ENCODE results near the gene PPP1R18.
"Not testable (repeated sequence)": the region's sequence is repeated elsewhere in the genome, so short reads cannot be mapped to it uniquely, and the experiment has no call there.

The PPP1R18 gene

DNA sequence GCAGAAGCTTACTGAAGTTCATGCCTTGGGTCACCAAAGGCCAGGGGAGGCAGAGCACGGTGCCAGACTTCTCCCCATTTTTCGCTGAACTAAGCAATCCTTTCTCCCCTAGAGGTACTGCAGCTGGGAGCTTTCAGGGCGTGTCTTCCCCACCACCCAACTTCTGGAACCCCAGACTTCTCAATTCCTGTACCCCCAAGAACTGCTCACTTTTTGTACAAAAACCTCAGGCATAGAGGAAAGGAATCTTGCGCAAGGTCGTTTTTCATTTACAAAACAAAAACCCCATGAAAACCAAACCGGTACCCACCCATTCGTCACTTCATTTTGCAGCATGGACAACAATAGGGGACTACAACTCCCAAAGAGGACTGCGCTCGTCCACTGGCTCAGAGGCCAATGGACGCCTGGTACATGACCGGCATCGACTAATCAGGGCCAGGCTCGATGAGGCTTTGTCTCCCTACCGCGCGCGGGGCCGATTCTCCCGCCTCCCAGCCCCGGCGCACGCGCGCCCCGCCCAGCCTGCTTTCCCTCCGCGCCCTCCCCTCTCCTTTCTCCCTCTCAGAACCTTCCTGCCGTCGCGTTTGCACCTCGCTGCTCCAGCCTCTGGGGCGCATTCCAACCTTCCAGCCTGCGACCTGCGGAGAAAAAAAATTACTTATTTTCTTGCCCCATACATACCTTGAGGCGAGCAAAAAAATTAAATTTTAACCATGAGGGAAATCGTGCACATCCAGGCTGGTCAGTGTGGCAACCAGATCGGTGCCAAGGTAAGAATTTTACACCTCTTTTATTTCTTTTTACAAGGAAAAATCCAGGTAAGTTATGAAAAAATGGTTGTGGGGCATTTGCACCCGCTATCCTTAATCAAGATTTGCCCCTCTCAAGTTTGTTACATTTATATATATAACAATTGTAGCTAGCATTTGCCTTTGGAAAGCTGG is 33.6 kb upstream of the PPP1R18 start, which contains the start of gene TUBB:
Gene TUBB (plus strand): TSS at position 562 of the 947 bp plus-strand sequence. CDS start 155 bp downstream, at position 717.
- peak; percentile 96 for DNase-seq

DNA sequence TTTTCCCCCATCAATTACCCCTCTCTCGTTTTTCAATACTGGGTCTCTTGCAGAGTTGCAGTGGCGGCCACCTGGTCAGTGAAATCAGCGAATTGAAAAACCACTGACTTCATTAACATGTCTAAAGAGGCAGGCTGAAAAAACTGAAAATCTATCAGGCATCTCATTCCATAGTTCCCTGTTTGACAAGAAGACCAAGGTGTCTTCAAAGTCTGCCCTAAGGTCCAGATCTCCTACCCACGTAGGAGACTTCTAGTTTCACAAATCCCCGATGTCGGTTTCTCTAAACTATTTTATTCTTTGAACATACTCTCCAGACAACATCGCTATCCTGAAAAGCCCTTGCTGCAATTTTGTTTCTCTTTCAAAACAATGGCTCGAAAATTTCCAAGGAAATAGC is 32.9 kb upstream of the PPP1R18 start:
- no peak for DNase-seq

- not testable (repeated sequence) for DNase-seq
Measured at GRCh38 chr6:30717845-30718720, 31.6 kb upstream of the PPP1R18 start.

- peak; percentile 99 for DNase-seq
Measured at GRCh38 chr6:30717129-30717844, 30.8 kb upstream of the PPP1R18 start, which contains the start of gene MDC1. Gene MDC1, minus strand, starts transcription at chr6:30717281. Its CDS starts 2,106 bp downstream, at chr6:30715175.

DNA sequence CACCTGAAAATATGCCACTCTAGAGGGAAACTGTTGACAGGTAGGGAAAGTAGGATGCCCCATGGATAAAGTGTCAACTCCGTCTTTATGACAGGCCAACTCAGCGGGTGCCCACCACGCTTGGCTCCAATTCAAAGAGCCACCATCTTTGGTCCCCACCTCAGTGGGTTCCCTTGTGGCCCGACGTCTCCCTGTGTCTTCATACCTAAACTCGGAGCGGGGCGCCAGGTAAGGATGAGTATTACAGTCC is 30.4 kb upstream of the PPP1R18 start:
- DNase-seq, result no peak

DNA sequence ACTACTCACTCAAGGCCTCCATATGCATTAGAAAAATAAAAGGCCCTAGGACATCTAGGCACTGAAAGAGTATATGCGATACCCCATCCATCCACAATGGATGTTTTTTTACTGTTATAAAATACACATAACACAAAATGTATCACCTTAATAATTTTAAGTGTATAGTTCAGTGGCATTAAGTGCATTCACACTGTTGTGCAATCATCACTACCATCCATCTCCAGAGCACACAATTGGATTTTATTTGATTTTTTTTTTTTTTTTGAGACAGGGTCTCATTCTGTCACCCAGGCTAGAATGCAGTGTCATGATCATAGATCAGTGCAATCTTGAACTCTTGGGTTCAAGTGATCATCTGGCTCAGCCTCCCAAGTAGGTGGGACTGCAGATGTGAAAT is 27.8 kb upstream of the PPP1R18 start:
- no peak for DNase-seq

- DNase-seq, result no peak
Measured at GRCh38 chr6:30712441-30712945, 26.0 kb upstream of the PPP1R18 start.

- no peak for DNase-seq
Measured at GRCh38 chr6:30711758-30712380, 25.4 kb upstream of the PPP1R18 start.

GRCh38 chr6:30709101-30709868 is 22.8 kb upstream of the PPP1R18 start:
- DNase-seq, result no peak

GRCh38 chr6:30707281-30707850 is 20.9 kb upstream of the PPP1R18 start:
- no peak for DNase-seq

- DNase-seq, result no peak
Measured at GRCh38 chr6:30705620-30706019, 19.2 kb upstream of the PPP1R18 start.

GRCh38 chr6:30703821-30704220 is 17.4 kb upstream of the PPP1R18 start:
- no peak for DNase-seq

DNA sequence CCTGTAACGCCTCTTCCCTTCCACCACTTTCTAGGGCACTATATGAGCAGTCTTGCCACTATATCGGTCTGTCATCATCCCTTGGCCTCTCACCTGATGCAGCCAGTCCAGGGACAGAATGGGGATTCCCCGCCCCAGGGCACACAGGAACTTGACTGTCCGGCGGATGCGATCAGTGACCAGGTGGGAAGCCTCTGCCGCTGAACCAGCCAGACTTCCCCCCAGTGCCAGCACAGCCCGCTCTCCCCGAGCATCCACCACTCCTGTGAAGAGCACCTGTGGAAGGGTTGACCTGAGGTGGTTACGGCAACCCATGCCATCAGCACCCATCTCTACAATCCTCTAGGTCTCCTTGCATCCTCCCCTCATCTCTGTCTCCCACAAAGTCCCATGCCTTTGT is 16.6 kb upstream of the PPP1R18 start:
- no peak for DNase-seq

DNA sequence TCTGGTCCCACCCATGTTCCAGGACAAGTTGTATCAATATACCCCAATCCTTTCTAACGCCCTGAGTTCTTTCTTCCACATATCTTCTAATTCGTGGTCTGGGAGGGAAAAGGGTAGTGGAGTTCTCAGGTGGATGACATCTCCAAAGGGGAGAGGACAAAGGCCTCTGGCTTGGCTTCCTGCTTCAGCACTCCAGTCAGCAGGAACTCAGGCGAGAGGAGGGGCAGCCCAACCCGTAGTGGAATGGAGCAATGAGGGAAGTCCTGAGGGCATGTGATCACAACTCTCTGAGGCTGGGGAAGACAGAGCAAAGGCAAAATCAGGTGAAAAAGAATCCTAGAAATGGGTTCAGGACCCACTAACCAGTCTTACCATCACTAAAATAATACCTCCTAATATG is 13.9 kb upstream of the PPP1R18 start:
- DNase-seq, result no peak

GRCh38 chr6:30696432-30696831 is 10.0 kb upstream of the PPP1R18 start:
- DNase-seq, result no peak

GRCh38 chr6:30691208-30691847 is 4.9 kb upstream of the PPP1R18 start:
- DNase-seq, result no peak

GRCh38 chr6:30690403-30691207 is 4.2 kb upstream of the PPP1R18 start, which contains the start of gene NRM:
Gene NRM, minus strand, starts transcription at chr6:30690984. Its CDS starts 10 bp downstream, at chr6:30690974.
- peak; percentile 82 for DNase-seq

GRCh38 chr6:30689985-30690384 is 3.5 kb upstream of the PPP1R18 start:
- DNase-seq, result no peak

DNA sequence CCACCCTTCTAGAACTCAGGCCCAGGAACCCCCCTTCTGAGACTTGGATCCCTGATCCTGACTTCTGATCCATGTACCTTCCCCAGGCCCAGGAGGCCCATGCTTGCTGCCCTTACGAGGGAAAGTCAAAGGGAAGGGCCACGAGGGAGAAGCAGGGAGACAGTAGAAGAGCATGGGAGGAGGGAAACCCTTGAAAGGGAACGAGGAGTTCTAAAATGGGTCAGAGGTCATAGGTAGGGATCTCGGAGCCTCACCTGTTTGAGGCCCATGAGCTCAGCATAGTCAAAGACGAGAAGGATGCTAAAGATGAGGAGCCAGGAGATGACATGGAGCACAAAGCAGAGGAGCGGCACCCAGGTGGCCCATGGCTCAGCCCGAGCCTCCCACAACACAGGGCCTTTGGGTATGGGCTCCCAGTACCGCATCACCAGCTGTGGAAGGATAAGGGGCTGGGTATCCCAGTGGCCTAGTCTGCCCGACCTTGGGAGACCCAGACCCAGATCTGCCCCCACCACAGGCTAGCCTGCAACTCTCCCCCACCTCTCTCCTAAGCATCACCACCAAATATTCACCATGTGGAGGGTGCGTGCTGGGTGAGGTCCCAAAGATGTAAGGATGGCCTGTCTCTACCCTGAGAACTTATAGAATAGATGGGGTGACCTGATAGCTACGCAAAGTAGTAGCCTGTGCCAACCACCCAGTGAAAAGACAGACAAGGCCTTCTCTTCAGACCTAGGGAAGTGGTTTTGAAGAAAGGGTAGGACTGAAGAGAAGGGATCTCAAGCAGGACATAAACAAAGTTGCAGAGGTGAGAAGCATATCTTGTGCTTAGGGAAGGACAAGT is 2.8 kb upstream of the PPP1R18 start:
- DNase-seq, result no peak
